HTERT RPE-1 (cell line): ENCODE data around the gene TAOK3.
"Not testable (repeated sequence)": the region's sequence is repeated elsewhere in the genome, so short reads cannot be mapped to it uniquely, and the experiment has no call there.

Experiments used
- in situ Hi-C: fragments of 300-500 bp; cut with MboI; formaldehyde crosslinking; loops from 4 replicates; pipeline ENCODE4 v1.14.3; 2020; ENCODE audit warnings: low sequenced_read_pairs

Gene TAOK3

GRCh38 chr12:118372541-118373495, at the start of gene TAOK3:
Gene TAOK3, minus strand, starts transcription at chr12:118372907. Its CDS starts 117,340 bp downstream, at chr12:118255567.
- in situ Hi-C loops: no loop called here

DNA sequence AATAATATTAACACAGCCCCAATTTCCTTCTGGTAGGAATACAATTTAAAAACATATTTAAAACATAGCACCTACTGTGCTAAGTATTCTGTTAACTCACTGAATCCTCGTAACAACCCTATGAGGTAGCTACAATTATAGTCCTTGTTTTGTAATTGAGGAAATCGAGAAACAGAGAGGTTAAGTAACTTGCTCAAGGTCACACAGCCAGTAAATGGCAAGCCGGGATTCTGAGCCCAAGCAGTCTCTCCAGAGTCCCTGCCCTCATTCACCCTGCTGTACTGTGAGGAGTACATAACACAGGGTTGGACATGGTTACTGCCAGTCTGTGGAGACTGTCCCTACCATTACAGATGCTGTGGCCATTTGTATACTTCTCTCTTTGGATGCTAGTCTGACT, 48.0 kb upstream of the TAOK3 start:
- in situ Hi-C loops: no loop called here

- in situ Hi-C loops: no loop called here
Observed at GRCh38 chr12:118418385-118419057, 45.8 kb upstream of the TAOK3 start.

DNA sequence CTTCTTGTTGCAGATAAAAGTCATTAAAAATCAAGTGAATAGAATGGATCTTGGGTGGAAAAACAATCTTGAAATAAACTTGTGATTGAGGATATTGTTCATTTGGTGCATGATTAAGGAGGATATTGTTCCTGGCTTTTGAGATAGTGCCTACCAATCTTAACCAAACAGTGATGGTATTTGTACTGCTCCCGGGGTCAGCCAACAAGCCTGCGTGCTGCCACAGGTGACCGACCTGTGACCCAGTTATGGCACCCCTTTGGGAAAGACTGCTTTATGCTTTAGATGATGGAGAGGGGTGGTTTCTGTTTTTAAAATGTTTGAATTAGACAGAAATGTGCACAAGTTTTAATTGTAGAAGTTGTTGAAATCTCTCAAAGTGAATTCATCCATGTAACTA, 45.2 kb upstream of the TAOK3 start:
- in situ Hi-C loops: no loop called here

DNA sequence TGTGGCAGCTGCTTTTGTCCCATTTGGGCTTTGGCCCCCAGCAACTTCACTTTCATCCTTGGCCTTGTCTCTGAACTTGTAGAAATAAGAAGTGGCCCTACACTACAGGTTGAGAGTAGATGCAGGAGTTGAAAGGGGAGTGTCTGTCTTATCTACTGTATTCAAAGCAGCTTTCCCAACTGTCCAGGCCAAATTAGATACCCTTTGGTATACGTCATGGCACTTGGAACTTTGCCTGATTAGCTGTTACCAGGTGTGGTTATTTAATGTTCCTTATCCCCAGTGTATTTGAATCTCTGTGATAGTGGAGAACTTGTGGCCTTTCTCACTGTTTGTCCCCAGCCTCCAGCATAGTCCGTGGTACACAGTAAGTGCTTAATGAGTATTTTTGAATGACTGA, 37.1 kb upstream of the TAOK3 start:
- in situ Hi-C loops: no loop called here

- in situ Hi-C loops: not testable (repeated sequence)
Observed at GRCh38 chr12:118408241-118408640, 35.5 kb upstream of the TAOK3 start.

DNA sequence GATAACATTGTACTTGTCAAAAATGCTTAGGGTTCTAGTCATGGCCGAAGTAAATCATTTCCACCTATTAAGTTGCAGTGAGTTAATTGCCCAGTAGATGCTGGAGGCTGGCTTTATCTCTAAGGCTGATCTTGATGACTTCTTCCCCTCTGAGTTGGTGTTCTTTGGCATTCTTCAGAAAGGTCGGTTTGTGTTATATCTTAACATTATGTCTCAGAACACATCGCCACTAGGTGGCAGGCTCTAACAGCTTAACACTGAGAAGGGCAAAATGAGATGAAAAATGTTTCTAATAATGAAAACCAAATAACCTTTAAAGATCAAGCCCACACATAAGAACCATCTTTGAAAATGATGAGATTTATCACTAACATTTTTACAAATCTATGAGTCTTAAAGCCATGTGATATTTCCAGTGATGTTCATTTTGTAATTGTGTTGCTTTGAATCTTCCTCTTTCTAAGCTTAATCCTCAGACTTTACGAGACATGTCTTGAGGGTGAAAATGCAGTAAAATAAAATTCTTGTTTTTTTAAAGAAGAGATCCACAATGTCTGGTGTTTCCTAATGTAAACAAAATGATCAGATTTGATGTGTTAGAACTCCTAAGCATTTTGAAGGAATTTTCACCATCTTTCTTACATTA, 32.3 kb upstream of the TAOK3 start:
- in situ Hi-C loops: no loop called here

DNA sequence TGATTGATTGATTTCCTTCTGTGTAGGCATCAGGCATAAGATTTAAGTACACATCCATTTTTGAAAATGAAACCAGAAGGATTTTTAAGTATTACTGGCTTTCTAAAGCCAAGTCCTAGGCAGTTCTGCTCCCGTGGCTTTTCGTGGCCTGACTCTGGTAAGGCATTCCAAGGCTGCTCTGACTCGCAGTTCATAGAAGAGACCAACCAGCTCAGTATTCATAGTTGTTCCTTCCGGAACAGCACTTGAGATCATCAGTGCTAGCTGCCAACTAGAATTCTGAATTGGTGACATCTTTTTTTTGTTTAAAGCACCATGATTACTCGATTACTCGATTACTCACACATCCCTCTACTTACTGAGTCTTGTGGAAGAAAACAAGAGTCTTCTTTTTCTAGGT, 29.5 kb upstream of the TAOK3 start:
- in situ Hi-C loops: no loop called here

- in situ Hi-C loops: no loop called here
Observed at GRCh38 chr12:118398940-118399339, 26.2 kb upstream of the TAOK3 start.

- in situ Hi-C loops: no loop called here
Observed at GRCh38 chr12:118398524-118398923, 25.8 kb upstream of the TAOK3 start.

GRCh38 chr12:118397708-118398440, 25.2 kb upstream of the TAOK3 start:
- in situ Hi-C loops: no loop called here

DNA sequence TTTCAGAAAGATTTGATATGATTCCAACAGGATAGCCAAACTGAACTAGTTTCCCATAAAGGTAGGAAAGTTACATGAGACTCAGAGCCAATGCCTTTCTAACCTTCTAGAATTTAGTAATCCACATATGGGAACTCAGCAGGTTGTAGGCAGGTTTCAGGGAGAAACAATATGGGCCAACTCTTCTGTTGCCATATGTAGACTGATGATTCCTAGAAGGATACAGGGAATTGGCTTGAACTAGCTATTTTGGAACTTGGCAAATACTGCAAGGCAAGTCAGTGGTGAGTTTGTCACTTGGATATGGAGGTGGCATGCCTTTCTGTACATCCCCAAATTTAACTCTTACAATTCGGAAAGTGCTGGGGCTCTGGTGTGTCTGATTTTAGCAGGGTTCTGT, 19.1 kb upstream of the TAOK3 start:
- in situ Hi-C loops: no loop called here

- in situ Hi-C loops: no loop called here
Observed at GRCh38 chr12:118391424-118391823, 18.7 kb upstream of the TAOK3 start.

GRCh38 chr12:118377884-118378470, 5.3 kb upstream of the TAOK3 start:
- in situ Hi-C loops: no loop called here

GRCh38 chr12:118377021-118377883, 4.5 kb upstream of the TAOK3 start:
- in situ Hi-C loops: no loop called here

- in situ Hi-C loops: no loop called here
Observed at GRCh38 chr12:118376089-118377020, 3.6 kb upstream of the TAOK3 start, which contains the start of gene SUDS3. Gene SUDS3, plus strand, starts transcription at chr12:118376555. Its CDS starts 137 bp downstream, at chr12:118376692.

DNA sequence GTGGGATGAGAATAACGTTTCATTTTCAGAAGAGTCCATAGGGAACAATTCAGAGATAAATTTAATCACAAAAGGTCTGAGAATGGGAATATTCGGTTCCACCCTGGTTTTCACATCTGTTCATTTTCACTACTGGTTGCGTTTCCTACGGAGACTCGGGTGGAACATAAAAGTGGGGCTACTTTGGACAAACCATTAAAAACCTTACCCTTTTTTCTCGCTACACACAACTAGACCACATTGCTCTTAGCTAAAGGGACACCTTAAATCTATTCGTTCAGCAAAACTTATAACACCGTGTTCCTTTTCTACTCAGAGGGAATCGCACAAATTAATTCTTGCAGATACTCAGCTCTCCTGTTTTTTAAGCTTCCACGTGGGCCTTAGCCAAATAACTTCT, 2.6 kb upstream of the TAOK3 start:
- in situ Hi-C loops: no loop called here

DNA sequence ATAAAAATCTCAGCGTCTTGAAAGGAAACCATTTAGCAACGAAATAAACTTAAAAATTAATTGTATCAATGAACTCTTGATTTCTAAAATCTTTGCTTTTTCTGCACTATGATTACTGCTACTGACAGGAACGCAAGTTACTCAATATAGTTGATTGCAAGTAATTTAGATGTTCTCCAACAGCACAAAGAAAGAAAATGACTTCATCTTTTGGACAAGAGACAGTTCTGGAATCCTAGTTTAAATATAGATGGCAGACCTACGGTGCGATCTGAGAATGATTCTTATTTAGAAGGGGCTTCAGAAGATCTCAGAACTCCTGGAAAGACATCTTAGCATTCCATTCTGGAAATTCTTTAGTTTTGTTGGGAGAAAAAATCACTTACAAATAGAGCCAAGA, 2.2 kb upstream of the TAOK3 start:
- in situ Hi-C loops: no loop called here
